Left lung (tissue), 10 donors: ENCODE results near the gene RIPOR1. TPM values are rescaled to one million over a fixed set of nuclear protein-coding genes. Genes with fewer than 3 reads are reported as not detected.

Source experiments
- ATAC-seq: fragments of 200-7000 bp; cut with Tn5 transposase; one replicate; pipeline ENCODE4 v1.9.1; 2020; ENCODE audit warnings: moderate library complexity
- DNase-seq, 4 donors: peaks; one replicate each; pipeline ENCODE4 v3.0.0-alpha.2; 2013 to 2020
- H3K27ac ChIP-seq, 2 donors: fragments of 200-600 bp; sonication (generic) in 1 of 2; one replicate each; pipeline versions ENCODE4 v1.5.0 to v1.8.0; 2020 to 2021
- H3K27me3 ChIP-seq, 2 donors: fragments of 200-600 bp; sonication (generic) in 1 of 2; one replicate each; pipeline versions ENCODE4 v1.5.0 to v1.8.0; 2020 to 2021
- H3K36me3 ChIP-seq, 2 donors: fragments of 200-600 bp; sonication (generic) in 1 of 2; one replicate each; pipeline versions ENCODE4 v1.5.0 to v1.8.0; 2020 to 2021
- H3K4me1 ChIP-seq, 2 donors: fragments of 200-600 bp; one replicate each; pipeline ENCODE4 v1.8.0; 2021
- H3K4me3 ChIP-seq, 2 donors: fragments of 200-600 bp; sonication (generic) in 1 of 2; one replicate each; pipeline versions ENCODE4 v1.5.0 to v1.8.0; 2020 to 2021; ENCODE audit warnings: mild to moderate bottlenecking in 1 of 2
- H3K9me3 ChIP-seq, 2 donors: fragments of 200-600 bp; sonication (generic) in 1 of 2; one replicate each; pipeline versions ENCODE4 v1.5.0 to v1.8.0; 2020 to 2021
- intact Hi-C, 2 donors: fragments of 100-400 bp; cut with DNase I; formaldehyde crosslinking; loops; one replicate each; pipeline versions ENCODE4 v1.11.2 to v1.14.2; 2022
- polyA plus RNA-seq, 6 donors: library from polyadenylated mRNA; unstranded; fragments of 120-200 nt; gene quantifications; one replicate each; pipeline ENCODE4 v1.2.1, GENCODE V29; 2013; ENCODE audit not compliant: insufficient read length in 6 of 6
- total RNA-seq, 2 donors: library from RNA; stranded (reverse); fragmentation: NEBNext Ultra II Directional; extraction: Animal tissue kit (Norgen Biotek cat#: 25700); gene quantifications; one replicate each; pipeline ENCODE4 v1.2.1, GENCODE V29; 2021
- TF ChIP-seq, protein P1 (sequence below), 2 donors: fragments of 200-600 bp; sonication (generic) in 1 of 2; IDR thresholded peaks; one replicate each; pipeline versions ENCODE4 v1.5.0 to v1.8.0; 2021; ENCODE audit warnings: antibody characterized with exemption in 2 of 2
- donor health status: DM: no; HTN: yes; CAD: no.
- donor health status: DM: no; HTN: no; CAD: no.

RIPOR1 gene
- total and polyA plus RNA-seq, 8 donors = 52.8 to 123 (median 65.7) TPM

DNA sequence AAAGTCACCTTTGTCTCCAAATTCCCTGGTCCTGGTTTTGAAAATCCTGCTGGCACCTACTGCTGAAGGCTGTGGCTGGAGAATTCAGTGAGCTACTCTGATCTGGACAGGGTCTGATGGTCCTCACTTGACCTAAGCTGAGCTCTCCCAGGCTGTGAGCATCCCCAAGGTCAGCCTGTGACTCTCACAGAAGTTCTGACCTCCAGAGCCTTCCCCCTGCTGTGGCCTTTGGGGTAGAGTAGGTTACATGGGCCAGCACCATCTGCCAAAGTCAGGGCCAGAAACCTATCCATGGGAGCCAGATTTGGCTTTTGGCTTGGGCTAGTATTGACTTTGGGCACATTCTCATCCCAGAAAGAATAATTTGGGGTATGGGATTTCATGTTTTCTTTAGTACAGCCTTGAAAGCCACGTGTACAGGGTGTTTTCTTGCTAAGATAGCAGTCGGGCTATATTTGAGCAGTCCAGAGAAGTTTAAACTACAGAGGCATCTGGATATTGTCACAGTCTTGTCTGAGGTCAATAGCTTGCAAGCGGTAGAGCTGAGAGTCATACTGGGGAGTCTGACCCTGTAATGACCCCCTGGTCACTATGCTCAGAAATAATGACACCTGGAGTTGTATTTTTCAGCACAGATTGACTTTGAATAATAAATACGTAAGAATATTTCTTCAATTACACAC is 39.1 kb upstream of the RIPOR1 start:
- Histone ChIP-seq H3K36me3 (no peaks in the 10 kb centered on the region), H3K4me3 (peak overlapping the region in 1 of 2 donors; percentile 6), H3K9me3 (no peaks in the 10 kb centered on the region), H3K27ac (peak overlapping the region; percentile 31 to 91), H3K27me3 (no peaks in the 10 kb centered on the region), H3K4me1 (peaks cover 0 to 94% of the 10 kb centered on the region in 2 donors)
- DNase-seq (no peak), ATAC-seq (no peak)
- TF ChIP-seq, protein P1, sequence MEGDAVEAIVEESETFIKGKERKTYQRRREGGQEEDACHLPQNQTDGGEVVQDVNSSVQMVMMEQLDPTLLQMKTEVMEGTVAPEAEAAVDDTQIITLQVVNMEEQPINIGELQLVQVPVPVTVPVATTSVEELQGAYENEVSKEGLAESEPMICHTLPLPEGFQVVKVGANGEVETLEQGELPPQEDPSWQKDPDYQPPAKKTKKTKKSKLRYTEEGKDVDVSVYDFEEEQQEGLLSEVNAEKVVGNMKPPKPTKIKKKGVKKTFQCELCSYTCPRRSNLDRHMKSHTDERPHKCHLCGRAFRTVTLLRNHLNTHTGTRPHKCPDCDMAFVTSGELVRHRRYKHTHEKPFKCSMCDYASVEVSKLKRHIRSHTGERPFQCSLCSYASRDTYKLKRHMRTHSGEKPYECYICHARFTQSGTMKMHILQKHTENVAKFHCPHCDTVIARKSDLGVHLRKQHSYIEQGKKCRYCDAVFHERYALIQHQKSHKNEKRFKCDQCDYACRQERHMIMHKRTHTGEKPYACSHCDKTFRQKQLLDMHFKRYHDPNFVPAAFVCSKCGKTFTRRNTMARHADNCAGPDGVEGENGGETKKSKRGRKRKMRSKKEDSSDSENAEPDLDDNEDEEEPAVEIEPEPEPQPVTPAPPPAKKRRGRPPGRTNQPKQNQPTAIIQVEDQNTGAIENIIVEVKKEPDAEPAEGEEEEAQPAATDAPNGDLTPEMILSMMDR (IDR thresholded peaks at IDR 0.05) = no peak
- intact Hi-C loops = no loop called here

DNA sequence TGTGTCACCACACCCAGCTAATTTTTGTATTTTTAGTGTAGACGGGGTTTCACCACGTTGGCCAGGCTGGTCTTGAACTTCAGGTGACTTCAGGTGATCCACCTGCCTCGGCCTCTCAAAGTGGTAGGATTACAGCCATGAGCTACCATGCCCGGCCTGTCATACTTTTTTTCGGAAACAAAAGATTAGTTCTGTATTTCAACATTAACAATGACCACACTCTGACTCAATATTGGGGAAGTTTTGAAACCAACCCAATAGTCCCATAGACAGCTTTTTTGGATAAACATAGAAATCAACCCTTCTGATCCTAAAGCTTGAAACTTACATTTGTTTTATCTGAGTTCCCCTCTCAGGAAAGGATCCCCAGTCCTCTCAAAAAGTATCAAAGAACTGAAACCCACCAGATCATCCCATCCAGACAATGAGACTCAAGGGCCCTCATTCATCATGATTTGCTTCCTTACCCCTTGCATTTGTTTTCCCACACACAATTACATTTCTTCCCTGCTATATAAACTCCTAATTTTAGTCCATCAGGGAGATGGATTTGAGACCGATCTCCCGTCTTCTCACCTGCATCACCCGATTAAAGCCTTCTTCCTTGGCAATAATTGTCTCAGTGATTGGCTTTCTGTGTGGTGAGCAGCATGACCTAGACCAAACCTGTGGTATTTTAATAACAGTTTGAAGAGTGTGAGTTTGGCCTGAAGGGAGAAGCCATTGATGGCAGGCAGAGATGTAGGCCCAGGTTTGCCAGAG is 38.1 kb upstream of the RIPOR1 start:
- TF ChIP-seq, protein P1 (IDR thresholded peaks at IDR 0.05) = no peak
- no peaks in the 10 kb centered on the region for H3K27me3 ChIP-seq
- intact Hi-C loops = no loop called here
- peak; percentile 8 for ATAC-seq
- peak overlapping the region; percentile 11 to 91 for H3K27ac ChIP-seq
- peaks cover 0 to 90% of the 10 kb centered on the region in 2 donors for H3K4me1 ChIP-seq
- no peaks in the 10 kb centered on the region for H3K36me3 ChIP-seq
- no peaks in the 10 kb centered on the region for H3K9me3 ChIP-seq
- no peak for DNase-seq
- no peak overlapping the region for H3K4me3 ChIP-seq

DNA sequence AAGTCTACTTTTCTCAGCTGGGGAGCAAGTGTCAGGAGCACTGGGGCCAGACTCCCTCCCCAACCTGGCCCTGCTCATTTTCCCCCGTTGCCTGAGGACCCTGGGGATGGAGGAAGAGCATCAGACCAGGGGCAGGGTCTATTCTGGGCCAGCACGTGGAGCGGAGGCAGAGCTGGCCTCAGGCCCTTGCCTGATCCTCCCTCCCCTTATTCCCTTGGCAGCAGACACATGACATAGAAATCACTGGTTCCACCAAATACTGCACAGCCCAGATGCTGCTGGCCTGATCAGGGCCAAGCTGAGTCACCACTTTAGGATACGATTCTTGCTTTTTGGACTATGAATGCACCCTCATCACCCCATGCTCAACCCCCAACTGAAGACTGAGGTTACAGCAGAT is 29.5 kb upstream of the RIPOR1 start:
- no peak overlapping the region for H3K27ac ChIP-seq
- no peaks in the 10 kb centered on the region for H3K9me3 ChIP-seq
- H3K4me3 ChIP-seq = no peak overlapping the region
- H3K4me1 ChIP-seq = peaks cover 0 to 13% of the 10 kb centered on the region in 2 donors
- no peaks in the 10 kb centered on the region for H3K27me3 ChIP-seq
- TF ChIP-seq, protein P1 (IDR thresholded peaks at IDR 0.05) = no peak
- intact Hi-C loops = no loop called here
- DNase-seq = no peak
- H3K36me3 ChIP-seq = no peaks in the 10 kb centered on the region
- ATAC-seq = peak; percentile 53

DNA sequence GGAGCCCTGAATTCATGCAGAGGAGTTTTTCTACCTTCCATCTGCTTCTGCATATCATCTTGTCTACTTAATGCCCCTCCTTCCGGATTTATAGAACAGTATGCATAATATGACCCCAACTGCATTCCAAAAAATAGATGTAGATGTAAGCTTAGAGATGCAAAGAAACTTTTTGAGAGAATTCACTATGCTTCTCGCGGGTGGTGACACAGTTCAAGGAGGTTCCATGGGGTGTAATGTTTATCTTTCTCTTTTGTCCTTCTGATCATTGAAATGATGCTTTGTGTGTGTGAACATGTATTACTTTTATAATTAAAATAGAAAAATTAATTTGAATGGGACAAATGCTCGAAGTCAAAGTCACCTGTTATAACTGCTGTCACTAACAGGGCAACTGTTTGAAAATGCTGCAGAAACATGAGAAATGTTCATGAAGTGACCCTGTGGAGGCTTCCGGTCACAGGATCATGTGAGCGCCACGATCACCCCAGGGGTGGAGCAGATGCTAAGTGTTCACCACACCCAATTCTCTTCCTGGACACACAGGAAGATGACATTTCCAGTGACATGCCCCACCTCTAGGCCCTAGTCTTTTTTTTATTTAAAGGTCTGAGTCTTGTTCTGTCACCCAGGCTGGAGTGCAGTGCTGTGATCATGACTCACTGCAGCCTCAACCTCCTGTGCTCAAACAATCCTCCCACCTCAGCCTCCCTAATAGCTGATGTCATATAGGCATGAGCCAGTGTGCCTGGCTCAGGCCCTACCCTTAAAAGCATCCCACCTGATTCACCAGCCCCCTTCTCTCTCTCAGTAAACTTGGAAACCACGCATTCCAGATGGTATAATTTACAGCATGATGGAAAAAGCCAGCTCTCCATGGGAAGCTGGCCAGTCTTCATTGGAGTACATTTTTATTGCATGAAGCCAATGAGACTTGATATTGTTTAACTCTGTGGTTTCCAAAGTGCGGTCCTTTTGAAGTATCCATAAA is 24.3 kb upstream of the RIPOR1 start:
- peak; percentile 91 for ATAC-seq
- intact Hi-C loops = no loop called here

More for the DNA sequence above, 24.3 kb upstream of the RIPOR1 start:
- no peaks in the 10 kb centered on the region for H3K36me3 ChIP-seq
- no peaks in the 10 kb centered on the region for H3K27me3 ChIP-seq
- TF ChIP-seq, protein P1 (IDR thresholded peaks at IDR 0.05) = no peak
- peak in 2 of 4 donors; percentile 79 to 81 for DNase-seq
- peak overlapping the region; percentile 58 to 70 for H3K27ac ChIP-seq
- H3K4me1 ChIP-seq = peaks cover 4 to 34% of the 10 kb centered on the region in 2 donors
- H3K4me3 ChIP-seq = no peak overlapping the region
- H3K9me3 ChIP-seq = no peaks in the 10 kb centered on the region
